Endothelial cell of hepatic sinusoid (primary cell): ENCODE results near the gene SIKE1.
"Not testable (repeated sequence)": the region's sequence is repeated elsewhere in the genome, so short reads cannot be mapped to it uniquely, and the experiment has no call there.

Experiments used
- in situ Hi-C: cut with HindIII; loops from 2 replicates; pipeline ENCODE4 v1.10.0; 2017; ENCODE audit warnings: low sequenced_read_pairs

SIKE1 gene

DNA sequence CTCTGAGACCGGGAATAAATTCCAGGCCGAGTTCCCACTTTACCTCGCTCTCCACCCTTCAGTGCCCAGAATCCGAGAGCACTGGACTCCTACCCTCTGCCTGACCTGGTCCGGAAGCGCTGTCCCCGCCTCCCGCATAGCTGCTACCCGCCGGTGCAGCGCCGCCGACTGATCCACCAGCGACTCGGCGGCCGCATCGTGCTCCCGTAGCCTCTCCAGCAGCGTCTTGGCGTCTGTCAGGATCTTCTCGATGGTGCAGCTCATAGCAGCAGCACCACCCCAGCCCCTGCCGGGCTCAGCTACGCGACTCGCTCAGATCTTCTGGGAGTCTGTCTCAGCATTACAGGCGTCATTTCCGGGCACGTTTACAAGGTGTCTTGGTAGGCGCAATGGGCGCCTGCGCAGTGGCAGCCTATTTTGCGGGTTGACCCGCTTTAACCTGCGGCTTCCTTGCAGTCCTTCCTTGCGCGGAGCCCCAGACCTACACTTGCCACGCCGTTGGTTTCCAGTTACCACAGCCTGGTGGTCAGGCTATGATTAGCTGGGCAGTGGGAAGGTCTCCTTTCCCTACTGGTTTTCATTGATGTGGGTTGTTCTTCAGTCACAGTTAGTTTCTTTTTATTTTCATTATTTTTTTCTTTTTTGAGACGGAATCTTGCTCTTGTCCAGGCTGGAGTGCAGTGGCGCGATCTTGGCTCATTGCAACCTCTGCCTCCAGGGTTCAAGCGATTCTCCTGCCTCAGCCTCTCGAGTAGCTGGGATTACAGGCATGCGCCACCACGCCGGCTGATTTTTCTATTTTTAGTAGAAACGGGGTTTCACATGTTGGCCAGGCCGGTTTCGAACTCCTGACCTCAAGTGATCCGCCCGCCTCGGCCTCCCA, at the start of gene SIKE1:
SIKE1 (minus strand) TSS at position 342 of the 883 bp plus-strand sequence; CDS start at position 264, 78 bp downstream.
- in situ Hi-C loops: no loop called here

GRCh38 chr1:114830075-114830474, 49.6 kb upstream of the SIKE1 start:
- in situ Hi-C loops: not testable (repeated sequence)

GRCh38 chr1:114828251-114828650, 47.8 kb upstream of the SIKE1 start:
- in situ Hi-C loops: no loop called here

DNA sequence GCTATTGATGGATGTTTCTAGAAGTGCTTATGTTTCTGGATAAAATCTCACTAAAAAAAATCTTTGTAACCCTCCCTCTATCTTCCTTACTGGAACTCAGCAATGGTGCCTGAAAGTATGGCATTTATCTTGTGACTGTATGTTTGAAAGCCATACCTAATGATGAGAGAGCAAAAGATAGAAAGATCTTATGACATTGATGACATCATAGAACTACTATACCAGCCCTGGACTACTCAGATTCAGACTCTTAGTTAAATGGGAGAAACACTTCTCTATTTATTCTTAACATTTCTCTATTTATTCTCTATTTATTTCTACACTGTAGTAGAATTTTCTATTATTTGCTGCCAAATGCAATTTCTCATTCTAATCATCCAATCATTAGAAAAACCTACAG, 41.5 kb upstream of the SIKE1 start:
- in situ Hi-C loops: no loop called here

- in situ Hi-C loops: no loop called here
Measured at GRCh38 chr1:114820392-114820791, 39.9 kb upstream of the SIKE1 start.

DNA sequence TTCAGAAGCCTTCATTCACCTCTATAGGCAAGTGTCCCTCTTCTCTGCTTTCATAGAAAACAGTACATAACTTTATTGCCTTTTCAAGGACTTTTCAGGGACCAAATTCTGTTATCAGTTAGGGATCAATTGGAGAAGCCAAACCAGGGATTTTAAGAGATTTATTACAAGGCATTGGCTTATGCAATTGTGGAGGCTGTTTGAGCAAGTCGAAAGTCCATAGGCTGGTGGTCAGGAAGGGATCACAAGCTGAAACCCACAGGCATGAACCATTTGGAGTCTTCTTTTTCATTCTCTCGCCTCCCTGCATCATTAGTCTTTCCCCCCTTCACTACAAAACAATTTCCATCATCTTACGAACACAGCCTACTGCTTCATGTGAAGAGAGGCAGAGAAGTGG, 39.4 kb upstream of the SIKE1 start:
- in situ Hi-C loops: no loop called here

DNA sequence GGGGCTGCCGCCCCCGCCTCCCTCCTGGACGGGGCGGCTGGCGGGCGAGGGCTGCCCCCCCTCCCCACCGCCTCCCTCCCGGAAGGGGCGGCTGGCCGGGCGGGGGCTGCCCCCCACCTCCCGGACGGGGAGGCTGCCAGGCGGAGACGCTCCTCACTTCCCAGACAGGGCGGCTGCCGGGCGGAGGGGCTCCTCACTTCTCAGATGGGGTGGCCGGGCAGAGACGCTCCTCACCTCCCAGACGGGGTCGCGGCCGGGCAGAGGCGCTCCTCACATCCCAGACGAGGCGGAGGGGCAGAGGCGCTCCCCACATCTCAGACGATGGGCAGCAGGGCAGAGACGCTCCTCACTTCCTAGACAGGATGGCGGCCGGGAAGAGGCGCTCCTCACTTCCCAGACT, 24.0 kb upstream of the SIKE1 start:
- in situ Hi-C loops: not testable (repeated sequence)

GRCh38 chr1:114803001-114803400, 22.5 kb upstream of the SIKE1 start:
- in situ Hi-C loops: no loop called here

- in situ Hi-C loops: no loop called here
Measured at GRCh38 chr1:114794038-114794437, 13.6 kb upstream of the SIKE1 start.

DNA sequence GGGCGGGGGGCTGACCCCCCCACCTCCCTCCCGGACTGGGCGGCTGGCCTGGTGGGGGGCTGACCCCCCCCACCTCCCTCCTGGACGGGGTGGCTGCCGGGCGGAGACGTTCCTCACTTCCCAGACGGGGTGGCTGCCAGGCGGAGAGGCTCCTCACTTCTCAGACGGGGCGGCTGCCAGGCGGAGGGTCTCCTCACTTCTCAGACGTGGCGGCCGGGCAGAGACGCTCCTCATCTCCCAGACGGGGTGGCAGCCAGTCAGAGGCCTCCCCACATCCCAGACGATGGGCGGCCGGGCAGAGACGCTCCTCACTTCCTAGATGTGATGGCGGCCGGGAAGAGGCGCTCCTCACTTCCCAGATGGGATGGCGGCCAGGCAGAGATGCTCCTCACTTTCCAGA, 10.1 kb upstream of the SIKE1 start:
- in situ Hi-C loops: not testable (repeated sequence)

DNA sequence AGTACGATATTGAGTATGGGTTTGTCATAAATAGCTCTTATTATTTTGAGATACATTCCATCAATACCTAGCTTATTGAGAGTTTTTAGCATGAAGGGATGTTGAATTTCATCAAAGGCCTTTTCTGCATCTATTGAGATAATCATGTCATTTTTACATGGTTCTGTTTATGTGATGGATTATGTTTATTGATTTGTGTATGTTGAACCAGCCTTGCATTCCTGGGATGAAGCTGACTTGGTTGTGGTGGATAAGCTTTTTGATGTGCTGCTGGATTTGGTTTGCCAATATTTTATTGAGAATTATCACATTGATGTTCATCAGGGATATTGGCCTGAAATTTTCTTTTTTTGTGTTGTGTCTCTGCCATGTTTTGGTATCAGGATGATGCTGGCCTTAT, 6.0 kb upstream of the SIKE1 start:
- in situ Hi-C loops: not testable (repeated sequence)

DNA sequence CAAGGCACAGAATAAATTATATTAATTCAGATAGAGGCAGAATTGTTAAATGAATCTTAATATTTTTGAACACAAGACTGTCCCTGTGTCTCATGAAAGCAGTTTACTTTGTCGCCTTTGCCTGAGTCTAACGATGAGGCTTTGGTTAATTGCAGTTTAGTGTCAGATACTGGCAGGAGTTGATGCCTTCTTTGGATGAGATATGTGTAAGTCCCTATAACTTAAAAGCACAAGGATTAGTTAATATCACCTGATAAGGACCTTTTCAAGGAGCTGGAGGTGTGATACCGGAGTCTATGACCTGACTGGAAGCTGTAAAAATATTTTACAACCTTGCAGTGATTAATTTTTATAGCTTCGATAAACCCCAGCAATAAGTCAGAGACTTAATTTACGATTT, 2.0 kb upstream of the SIKE1 start:
- in situ Hi-C loops: no loop called here

DNA sequence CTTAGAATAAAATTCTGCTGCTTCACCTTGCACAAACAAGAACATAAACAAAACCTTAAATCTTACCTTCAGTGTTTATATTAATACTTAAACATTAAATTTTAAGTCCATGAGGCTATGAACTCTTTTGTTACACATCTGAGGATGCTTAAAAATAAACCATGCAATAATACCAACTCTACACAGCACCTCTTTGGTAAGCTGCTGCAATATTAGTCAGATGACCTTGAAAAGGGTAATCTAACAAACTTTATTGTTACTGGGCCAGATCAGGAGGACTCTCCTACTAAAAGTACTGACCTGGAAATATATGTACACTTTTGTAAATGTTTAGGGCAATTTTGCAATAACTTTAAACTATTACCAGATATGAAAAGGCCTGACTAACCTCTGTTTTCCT, 763 bp downstream of the SIKE1 start:
- in situ Hi-C loops: no loop called here

- in situ Hi-C loops: not testable (repeated sequence)
Measured at GRCh38 chr1:114776726-114777125, 3.8 kb downstream of the SIKE1 start.

DNA sequence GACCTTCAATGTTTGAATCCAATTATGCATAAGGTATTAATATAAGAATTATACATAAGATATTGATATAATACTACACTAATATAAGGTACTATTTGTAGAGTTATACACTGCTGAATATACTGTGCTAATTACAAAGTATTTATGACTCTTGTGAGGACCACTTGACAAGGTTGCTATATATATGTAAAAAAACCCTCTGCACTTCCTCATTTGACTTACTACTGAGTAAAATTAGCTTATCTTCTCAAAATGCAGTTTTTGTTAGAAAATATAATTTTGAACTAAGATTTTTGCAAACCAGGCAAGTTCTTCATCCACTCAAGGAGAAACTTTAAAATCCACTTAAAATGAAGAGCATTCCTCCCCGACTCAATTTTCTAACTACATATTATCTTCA, 8.5 kb downstream of the SIKE1 start:
- in situ Hi-C loops: no loop called here

GRCh38 chr1:114770989-114771388, 9.5 kb downstream of the SIKE1 start:
- in situ Hi-C loops: no loop called here

GRCh38 chr1:114764689-114765088, 15.8 kb downstream of the SIKE1 start:
- in situ Hi-C loops: no loop called here

DNA sequence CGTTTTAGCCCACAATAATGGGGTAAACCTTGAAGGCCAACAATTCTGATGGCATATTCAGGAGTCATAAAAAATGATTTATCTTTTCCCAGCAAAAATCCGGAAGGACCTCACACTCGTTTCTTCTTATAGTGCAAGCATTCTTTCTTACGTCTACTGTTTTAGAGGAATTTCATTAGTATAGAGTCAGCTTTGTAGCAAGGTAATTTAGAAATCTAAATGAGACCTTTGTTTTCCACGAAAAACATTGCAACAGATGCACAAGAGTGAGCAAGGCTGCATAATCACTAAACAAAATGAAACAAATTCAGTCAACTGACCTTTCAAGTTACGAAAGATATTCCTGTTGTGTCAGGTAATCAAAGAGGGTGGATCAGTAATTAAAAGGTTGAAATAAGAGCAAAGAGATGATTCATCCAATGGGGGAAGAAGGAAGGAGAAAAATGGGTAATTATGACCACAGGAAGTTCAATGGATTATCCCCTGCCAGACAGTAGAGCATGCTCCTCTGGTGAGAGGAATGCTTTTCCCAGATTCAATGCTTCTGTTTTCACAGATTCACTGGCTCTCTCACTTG, 22.1 kb downstream of the SIKE1 start:
- in situ Hi-C loops: no loop called here

DNA sequence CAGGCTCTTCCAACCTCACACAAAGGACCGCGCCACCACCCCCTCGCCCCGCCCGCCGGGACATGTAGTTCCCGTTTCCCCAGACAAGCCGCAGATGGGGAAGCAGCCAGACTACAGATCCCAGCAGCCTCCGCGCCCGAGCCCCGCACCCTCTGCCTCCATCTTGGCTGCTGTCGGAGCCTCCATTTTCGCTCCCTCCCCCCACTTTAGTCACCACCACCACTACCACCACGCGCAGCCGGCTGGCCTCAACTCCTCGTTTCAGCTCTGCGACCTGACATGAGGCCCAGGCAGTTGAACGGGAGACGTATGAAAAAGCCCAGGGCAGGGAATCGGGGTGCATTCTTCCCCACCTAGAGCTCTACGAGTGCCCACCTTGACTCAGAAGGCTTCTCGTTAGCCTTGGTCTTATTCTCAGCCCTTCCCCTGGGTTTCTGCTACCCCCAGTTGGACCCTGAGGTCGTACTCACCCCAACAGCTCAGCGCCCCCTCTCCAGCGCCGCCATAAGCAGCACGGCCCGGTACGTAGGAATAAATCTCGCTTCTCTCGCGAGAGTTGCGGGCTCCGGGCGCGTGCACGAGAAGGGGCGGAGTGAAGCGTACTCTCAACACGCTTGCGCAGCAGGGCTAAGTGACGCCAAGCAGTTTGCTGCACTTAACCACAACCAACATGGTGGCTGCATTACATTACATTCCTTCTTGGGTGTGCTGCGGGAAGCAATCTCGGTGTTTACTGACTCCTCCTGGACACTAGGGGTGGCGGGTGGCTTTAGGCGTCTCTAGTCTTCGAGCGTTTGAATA, 22.8 kb downstream of the SIKE1 start, which contains the start of gene CSDE1:
CSDE1 (minus strand) TSS at position 530 of the 801 bp plus-strand sequence. CDS start 18,094 bp downstream, outside the sequence.
- in situ Hi-C loops: no loop called here

DNA sequence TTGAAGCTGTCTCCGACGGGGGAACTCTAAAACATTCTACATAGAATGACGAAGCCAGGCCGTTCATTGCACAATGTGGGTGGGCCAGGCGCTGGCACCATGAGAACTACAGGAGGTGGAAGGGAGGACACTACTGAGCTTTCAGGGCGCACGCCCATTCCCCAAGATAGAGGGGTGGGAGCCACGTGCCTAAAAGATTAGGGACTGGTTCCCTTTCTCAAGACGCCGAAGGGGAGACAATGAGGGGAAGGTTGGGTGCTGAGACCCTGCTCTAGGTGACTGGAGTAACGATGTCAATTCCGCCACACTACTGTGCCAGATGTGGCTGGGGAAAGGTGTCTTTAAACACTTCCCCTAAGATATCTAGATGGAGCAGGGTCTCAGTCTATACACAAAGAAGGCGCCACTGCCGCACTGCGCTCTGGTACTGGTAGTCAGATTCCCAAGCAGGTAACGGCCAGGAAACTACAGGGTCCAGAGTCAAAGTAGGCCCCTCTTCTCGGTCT, 23.5 kb downstream of the SIKE1 start:
- in situ Hi-C loops: no loop called here
